Hepatocyte (in vitro differentiated cells): ENCODE data around the gene ARID3A.

ENCODE experiments used
- EZH2 ChIP-seq: fragments of 200-600 bp; sonication (generic); IDR thresholded peaks from 2 replicates; pipeline ENCODE4 v1.6.1; 2016; ENCODE audit warnings: antibody characterized with exemption, mild to moderate bottlenecking, borderline replicate concordance
- EZH2phosphoT487 ChIP-seq: fragments of 200-600 bp; sonication (generic); IDR thresholded peaks from one replicate; pipeline ENCODE4 v1.6.1; 2018; ENCODE audit warnings: antibody characterized with exemption, mild to moderate bottlenecking, low read depth, moderate library complexity; ENCODE audit not compliant: unreplicated experiment, severe bottlenecking
- TF ChIP-seq, protein P1 (sequence below): fragments of 200-600 bp; sonication (generic); IDR thresholded peaks from 2 replicates; pipeline ENCODE4 v1.5.1; 2016; ENCODE audit warnings: antibody characterized with exemption, mild to moderate bottlenecking; ENCODE audit not compliant: poor library complexity

- TF ChIP-seq EZH2: no peak
- TF ChIP-seq, protein P1, sequence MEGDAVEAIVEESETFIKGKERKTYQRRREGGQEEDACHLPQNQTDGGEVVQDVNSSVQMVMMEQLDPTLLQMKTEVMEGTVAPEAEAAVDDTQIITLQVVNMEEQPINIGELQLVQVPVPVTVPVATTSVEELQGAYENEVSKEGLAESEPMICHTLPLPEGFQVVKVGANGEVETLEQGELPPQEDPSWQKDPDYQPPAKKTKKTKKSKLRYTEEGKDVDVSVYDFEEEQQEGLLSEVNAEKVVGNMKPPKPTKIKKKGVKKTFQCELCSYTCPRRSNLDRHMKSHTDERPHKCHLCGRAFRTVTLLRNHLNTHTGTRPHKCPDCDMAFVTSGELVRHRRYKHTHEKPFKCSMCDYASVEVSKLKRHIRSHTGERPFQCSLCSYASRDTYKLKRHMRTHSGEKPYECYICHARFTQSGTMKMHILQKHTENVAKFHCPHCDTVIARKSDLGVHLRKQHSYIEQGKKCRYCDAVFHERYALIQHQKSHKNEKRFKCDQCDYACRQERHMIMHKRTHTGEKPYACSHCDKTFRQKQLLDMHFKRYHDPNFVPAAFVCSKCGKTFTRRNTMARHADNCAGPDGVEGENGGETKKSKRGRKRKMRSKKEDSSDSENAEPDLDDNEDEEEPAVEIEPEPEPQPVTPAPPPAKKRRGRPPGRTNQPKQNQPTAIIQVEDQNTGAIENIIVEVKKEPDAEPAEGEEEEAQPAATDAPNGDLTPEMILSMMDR: no peak
- no peak for TF ChIP-seq EZH2phosphoT487
These were observed 26.3 kb upstream of the ARID3A start for GRCh38 chr19:899336-900042.
